HEK293 (cell line): ENCODE results near the gene PTPRR.

ENCODE experiments used
- BCL11A ChIP-seq: fragments of 450-650 bp; formaldehyde crosslinking; IDR thresholded peaks from 2 replicates; pipeline ENCODE4 v1.5.1; 2016; ENCODE audit warnings: low read depth, missing biosample characterization, missing genetic modification characterization
- SP3 ChIP-seq: fragments of 450-650 bp; formaldehyde crosslinking; IDR thresholded peaks from 2 replicates; pipeline ENCODE4 v1.5.1; 2016; ENCODE audit warnings: missing biosample characterization, missing genetic modification characterization
- YY1 ChIP-seq: fragments of 450-650 bp; formaldehyde crosslinking; IDR thresholded peaks from 2 replicates; pipeline ENCODE4 v1.5.1; 2018; ENCODE audit warnings: missing biosample characterization, missing genetic modification characterization
- ZNF221 ChIP-seq: fragments of 450-650 bp; formaldehyde crosslinking; IDR thresholded peaks from 2 replicates; pipeline ENCODE4 v1.5.1; 2017; ENCODE audit warnings: missing biosample characterization, missing genetic modification characterization, borderline replicate concordance
- ZNF324 ChIP-seq: fragments of 450-650 bp; formaldehyde crosslinking; IDR thresholded peaks from 2 replicates; pipeline ENCODE4 v1.5.1; 2016; ENCODE audit warnings: missing biosample characterization, missing genetic modification characterization
- ZNF549 ChIP-seq: fragments of 450-650 bp; IDR thresholded peaks from 2 replicates; pipeline ENCODE4 v1.5.1; 2018; ENCODE audit warnings: missing biosample characterization, missing genetic modification characterization, mild to moderate bottlenecking, inconsistent platforms, moderate library complexity
- ZNF677 ChIP-seq: fragments of 450-650 bp; IDR thresholded peaks from 2 replicates; pipeline ENCODE4 v1.5.0; 2018; ENCODE audit warnings: missing biosample characterization, mild to moderate bottlenecking, missing genetic modification characterization, moderate library complexity
- ZSCAN16 ChIP-seq: fragments of 450-650 bp; formaldehyde crosslinking; IDR thresholded peaks from 2 replicates; pipeline ENCODE4 v1.5.1; 2016; ENCODE audit warnings: missing biosample characterization, missing genetic modification characterization
- TF ChIP-seq, protein P1 (sequence below): fragments of 450-650 bp; formaldehyde crosslinking; IDR thresholded peaks from 2 replicates; pipeline ENCODE4 v1.5.1; 2016; ENCODE audit warnings: missing biosample characterization, missing genetic modification characterization

DNA sequence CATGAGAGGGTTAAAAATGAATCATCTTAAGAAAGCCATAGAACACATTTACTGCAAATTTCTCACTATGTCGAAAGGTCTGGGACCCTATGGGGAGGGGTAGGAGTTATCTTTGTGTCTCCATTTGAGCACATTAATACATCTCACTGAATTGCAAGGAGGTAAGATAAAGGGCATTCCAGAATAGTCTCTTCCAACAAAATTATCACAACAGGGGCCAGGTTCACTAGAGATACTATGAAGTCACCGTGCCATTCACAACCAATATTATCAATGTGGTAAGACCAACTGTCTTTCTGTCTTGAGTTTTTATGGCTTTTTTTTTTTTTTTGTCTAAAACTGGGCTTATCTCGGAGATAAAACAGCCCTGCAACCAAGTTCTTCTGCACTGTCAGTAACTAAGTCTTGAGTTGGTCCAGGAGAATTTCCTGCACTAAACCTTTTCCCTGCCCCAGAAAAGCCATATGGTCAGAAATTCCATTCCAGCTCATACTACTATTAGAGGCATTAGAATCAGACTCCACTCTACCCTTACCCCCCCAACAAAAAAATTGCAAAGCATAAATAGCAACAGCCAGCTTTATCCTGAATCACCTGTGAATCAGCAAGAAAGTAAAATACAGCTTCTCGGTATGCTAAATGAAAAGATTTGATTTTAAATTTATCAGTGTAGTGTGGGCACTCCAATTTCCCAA is 79.7 kb downstream of the PTPRR start:
- TF ChIP-seq YY1 (tag by site-specific recombination) (no peak), ZNF324 (tag by site-specific recombination) (no peak), ZNF677 (no peak), ZNF549 (tag by site-specific recombination) (no peak), BCL11A (tag by site-specific recombination) (no peak), ZNF221 (tag by site-specific recombination) (no peak), ZSCAN16 (no peak), SP3 (tag by site-specific recombination) (no peak)
- TF ChIP-seq, protein P1, sequence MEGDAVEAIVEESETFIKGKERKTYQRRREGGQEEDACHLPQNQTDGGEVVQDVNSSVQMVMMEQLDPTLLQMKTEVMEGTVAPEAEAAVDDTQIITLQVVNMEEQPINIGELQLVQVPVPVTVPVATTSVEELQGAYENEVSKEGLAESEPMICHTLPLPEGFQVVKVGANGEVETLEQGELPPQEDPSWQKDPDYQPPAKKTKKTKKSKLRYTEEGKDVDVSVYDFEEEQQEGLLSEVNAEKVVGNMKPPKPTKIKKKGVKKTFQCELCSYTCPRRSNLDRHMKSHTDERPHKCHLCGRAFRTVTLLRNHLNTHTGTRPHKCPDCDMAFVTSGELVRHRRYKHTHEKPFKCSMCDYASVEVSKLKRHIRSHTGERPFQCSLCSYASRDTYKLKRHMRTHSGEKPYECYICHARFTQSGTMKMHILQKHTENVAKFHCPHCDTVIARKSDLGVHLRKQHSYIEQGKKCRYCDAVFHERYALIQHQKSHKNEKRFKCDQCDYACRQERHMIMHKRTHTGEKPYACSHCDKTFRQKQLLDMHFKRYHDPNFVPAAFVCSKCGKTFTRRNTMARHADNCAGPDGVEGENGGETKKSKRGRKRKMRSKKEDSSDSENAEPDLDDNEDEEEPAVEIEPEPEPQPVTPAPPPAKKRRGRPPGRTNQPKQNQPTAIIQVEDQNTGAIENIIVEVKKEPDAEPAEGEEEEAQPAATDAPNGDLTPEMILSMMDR (tag by site-specific recombination) = no peak
